Activated CD4-positive, alpha-beta T cell treated with anti-CD3 and anti-CD28 coated beads, Interleukin-2, amount 50 U/mL, for 4 hours (primary cell): ENCODE results near the gene ERCC8.
"Not testable (repeated sequence)": the region's sequence is repeated elsewhere in the genome, so short reads cannot be mapped to it uniquely, and the experiment has no call there.

Experiments
- DNase-seq, 2 experiments: peaks; one replicate each; pipeline ENCODE4 v3.0.0-alpha.2; 2020

The ERCC8 gene, protein sequence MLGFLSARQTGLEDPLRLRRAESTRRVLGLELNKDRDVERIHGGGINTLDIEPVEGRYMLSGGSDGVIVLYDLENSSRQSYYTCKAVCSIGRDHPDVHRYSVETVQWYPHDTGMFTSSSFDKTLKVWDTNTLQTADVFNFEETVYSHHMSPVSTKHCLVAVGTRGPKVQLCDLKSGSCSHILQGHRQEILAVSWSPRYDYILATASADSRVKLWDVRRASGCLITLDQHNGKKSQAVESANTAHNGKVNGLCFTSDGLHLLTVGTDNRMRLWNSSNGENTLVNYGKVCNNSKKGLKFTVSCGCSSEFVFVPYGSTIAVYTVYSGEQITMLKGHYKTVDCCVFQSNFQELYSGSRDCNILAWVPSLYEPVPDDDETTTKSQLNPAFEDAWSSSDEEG

DNA sequence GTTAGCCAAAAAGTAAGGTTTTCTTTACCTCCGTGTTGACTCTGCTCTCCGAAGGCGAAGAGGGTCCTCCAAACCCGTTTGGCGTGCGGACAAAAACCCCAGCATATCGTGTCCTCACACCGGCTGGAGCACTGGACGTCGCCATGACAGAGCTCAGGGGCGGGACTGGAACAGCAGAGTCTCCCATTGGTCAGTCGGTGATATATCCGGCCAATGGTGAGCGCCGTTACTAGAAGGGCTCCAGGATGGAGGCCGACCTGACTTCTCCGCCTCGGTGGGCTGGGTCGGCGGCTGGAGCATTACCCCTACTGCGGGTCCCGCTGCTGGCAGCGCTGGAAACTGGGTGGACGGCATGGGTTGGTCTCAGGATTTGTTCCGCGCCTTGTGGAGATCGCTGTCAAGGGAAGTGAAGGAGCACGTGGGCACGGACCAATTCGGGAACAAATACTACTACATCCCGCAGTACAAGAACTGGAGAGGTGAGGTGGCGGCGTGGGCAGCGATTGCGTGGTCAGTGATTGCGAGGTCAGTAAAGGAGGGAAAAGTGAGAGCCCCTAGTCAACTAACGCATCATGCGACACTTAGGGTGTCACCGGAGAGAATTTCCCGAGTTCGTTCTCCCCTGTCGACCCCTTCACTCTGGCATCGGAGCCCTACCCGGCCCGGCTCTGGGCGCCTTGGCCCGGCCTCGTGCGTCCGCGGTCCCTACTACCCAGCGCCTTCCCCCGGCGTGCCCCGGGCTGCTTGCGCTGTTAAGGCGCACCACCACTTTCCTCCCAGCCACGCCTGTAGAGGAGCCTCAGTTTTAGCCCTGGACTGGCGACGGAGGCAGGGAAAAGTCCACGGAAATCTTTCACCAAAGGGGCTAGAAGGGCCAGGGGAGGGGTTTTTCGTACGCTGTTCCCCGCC is at the start of gene ERCC8, which contains the start of gene NDUFAF2:
Gene ERCC8 (minus strand): TSS at position 167 of the 909 bp plus-strand sequence. CDS start 62 bp downstream, at position 105.
Gene NDUFAF2 (plus strand): TSS at position 302 of the 909 bp plus-strand sequence. CDS start 51 bp downstream, at position 353.
- peak; percentile 83 to 85 for DNase-seq

GRCh38 chr5:60993875-60994571 is 49.2 kb upstream of the ERCC8 start:
- no peak for DNase-seq

DNA sequence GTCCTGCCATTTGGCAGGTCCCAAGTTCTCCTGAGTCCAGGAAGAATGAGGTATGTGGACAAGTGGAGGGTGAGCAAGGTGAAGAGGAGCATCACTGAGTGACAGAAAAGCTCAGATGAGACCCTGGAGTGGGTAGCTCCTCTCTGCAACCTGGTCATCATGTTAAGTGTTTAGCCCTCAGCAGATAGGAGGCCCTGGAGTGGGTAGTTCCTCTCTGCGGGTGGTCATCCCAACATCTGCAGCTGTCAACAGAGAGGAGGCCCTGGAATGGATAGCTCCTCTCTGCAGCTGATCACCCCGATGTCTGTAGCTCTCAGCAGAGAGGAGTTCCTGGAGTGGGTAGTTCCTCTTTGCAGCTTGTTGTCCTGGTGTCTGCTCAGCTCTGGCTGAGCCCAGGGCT is 48.6 kb upstream of the ERCC8 start:
- no peak for DNase-seq

DNA sequence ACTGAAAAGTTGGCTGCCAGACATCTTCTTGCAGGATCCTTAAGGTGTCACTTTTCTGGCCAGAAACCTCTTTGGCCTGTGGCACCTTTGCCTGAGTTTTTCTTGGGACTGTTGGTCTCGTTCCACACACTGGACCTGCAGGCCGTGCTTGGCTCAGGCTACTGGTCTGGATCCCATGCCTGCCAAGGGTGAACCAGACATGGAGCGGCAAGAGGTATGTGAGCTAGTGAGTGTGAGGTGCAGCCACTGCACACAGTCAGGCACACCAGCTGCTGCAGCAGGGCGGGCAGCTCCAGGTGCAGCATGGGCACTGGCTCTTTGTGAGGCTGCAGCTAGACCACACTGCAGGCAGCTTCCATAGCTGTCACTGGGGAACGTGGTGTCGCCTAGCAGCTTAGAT is 48.0 kb upstream of the ERCC8 start:
- no peak for DNase-seq

- no peak for DNase-seq
These were observed 44.9 kb upstream of the ERCC8 start for GRCh38 chr5:60989790-60990189.

DNA sequence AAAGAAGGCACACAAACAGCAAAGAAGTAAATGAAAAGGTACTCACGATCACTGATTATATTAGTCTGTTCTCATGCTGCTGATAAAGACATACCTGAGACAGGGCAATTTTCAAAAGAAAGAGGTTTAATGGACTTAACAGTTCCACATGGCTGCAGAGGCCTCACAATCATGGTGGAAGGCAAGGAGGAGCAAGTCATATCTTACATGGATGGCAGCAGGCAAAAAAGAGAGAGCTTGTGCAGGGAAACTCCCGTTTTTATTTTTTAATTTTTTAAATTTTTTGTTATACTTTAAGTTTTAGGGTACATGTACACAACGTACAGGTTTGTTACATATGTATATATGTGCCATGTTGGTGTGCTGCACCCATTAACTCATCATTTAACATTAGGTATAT is 37.3 kb upstream of the ERCC8 start:
- not testable (repeated sequence) for DNase-seq

DNA sequence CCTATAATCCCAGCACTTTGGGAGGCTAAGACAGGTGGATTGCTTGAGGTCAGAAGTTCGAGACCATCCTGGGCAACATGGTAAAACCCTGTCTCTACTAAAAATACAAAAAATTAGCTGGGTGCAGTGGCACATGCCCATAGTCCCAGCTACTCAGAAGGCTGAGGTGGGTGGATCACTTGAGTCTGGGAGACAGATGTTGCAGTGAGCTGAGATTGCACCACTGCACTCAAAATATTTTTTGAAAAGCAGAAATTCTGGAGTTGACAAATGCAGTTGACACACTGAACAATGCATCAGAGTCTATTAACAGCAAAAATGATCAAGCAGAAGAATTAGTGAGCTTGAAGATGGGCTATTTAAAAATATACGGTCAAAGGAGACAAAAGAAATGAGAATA is 35.6 kb upstream of the ERCC8 start:
- no peak for DNase-seq

DNA sequence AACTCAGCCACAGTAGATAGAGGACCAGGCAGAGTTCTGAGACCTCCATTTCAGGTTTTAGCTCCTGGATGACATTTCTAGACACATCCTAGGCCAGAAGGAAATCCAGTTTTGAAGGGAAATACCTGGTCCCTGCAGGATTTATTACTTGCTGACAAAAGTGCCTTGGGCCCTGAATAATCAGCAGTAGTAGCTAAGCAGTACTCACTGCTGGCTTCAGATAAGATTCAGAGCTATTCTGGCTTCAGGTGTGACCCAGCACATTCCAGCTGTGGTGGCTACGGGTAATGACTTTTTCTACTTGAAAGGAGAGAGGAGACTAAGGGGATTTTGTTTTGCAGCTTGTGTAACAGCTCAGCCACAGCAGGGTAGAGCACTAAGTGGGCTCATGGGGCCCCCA is 34.1 kb upstream of the ERCC8 start:
- DNase-seq = no peak

DNA sequence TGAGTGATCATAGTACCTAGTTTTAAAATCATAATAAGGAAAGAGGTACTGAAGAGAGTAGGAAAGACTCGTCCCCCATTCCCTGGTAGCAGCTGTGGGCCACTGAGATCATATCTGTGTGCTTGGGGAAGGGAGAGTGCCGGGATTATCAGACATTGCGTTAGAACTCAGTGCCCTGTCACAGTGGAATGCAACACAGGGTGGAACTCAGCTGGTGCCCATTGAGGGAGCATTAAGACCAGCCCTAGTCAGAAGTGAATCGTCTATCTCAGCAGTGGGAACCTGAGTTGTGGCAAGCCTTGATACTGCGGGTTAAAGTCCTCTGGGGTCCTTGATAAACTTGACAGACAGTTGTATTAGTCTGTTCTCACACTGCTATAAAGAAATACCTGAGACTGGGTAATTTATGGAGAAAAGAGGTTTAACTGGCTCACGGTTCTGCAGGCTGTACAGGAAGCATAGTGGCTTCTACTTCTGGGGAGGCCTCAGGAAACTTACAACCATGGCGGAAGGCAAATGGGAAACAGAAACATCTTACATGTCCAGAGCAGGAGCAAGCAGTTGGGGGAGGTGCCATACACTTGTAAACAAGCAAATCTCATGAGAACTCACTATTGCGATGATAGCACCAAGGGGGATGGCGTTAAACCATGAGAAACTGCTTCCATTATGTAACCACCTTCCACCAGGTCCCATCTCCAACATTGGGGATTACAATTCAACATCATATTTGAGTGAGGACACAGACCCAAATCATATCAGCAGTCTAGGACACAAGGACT is 33.3 kb upstream of the ERCC8 start:
- no peak for DNase-seq

- DNase-seq = peak; percentile 7 to 9
These were observed 27.4 kb upstream of the ERCC8 start for GRCh38 chr5:60972231-60972630.

DNA sequence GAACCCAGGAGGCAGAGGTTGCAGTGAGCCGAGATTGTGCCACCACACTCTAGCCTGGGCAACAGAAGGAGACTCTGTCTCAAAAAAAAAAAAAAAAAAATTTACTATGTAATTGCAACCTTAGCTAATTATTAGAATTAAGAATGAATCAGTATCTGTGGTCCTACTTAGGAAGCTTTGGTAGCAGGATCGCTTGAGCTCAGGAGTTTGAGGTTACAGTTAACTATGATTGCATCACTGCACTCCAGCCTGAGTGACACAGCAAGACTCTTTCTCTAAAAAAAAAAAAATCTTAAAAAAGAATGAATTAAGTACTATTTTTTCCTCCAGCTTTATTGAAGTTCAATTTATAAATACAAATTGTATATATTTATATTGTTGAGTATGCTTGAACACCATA is 16.8 kb upstream of the ERCC8 start:
- no peak for DNase-seq

DNA sequence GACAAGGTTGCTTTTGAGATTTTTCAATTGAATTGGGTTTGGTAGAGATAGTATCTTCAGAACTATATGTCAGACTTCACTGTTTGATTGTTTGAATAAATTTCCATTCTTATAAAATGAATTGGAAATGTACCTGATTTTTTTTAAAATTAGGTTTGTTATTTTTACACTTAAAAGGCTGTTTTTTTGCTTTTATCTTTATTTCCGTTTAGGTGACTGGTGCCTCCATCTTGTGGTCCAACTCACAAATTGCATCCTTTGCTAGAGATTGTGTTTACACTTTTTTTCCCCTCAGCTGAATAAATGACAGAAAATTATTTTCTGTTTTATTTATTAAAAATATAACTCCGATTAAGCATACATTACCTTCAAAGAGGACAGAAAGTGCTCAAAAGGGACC is 15.7 kb upstream of the ERCC8 start:
- peak in 1 of 2 experiments; percentile 2 for DNase-seq

GRCh38 chr5:60959156-60959555 is 14.3 kb upstream of the ERCC8 start:
- DNase-seq = no peak

DNA sequence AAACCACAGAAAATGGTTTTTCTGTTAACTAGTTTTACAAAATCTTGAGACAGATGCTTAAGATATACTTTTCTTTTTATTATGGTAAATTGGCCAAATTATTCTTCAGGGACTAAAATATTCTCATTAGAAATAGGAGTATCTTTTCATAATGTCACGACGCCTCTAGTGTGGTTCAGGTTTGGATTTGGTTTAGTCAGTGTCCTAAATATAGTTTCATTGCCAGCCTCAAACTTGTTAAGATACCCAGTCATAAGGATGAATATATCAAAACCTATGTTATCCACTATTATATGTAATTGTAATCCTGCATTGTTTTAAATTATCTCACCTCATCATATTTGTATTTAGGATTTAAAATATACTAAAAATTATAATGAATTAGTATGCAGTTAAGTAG is 13.8 kb upstream of the ERCC8 start:
- DNase-seq = no peak

GRCh38 chr5:60958088-60958487 is 13.2 kb upstream of the ERCC8 start:
- DNase-seq = no peak

GRCh38 chr5:60955239-60955638 is 10.4 kb upstream of the ERCC8 start:
- no peak for DNase-seq

- no peak for DNase-seq
These were observed 3.9 kb upstream of the ERCC8 start for GRCh38 chr5:60948738-60949137.

DNA sequence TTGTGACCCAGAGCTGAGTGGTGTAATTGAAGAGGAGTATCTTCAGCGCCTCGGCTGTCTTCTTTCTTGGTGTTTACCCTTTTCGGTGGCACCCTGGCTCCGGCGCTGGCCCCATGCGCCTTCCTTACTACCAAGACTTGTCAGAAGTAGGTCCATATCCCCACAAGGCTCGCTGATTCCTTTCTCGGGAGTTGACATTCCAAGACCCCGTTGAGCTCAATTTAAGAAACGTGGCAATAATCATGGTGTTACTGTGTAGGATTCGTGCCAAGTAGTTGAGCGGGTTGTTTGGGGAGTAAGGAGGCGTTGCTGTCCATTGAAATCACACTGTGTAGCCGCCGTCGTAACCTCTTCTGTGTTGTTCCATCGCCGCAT is 930 bp upstream of the ERCC8 start:
- DNase-seq = no peak

DNA sequence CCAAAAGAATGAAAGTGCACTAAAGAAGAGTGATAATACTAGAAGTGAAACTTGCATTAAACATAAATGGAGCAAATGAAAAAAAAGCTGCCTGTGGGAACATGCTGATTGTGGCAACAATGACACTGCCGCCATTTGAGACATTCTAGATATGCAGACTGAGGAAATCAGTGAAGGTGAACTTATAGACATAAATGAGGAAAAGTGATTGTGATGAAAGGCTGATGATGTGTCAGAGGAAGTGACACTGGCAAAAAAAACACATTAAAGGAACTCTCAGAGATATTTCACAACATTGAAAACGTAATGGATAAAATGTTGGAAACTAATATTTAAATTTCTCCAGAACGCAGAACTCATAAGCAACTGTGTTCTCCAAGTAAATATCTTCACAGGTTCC is 1.2 kb downstream of the ERCC8 start:
- no peak for DNase-seq

DNA sequence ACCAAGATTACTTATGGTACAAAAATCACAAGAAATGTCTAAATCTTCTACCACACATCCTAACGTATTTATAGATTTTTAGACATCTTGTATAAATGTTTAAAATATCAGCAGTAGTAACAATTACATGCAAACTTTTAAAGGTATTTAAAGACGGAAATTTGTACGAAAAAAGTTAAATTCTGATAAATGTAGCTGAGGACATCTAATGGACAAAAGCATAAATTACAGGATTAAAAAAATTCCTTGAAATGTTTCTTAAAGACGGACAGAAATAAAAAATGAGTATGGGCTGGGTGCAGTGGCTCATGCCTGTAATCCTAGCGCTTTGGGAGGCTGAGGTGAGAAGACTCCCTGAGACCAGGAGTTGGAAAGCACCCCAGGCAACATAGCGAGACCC is 15.8 kb downstream of the ERCC8 start:
- DNase-seq = no peak

GRCh38 chr5:60927450-60927849 is 17.4 kb downstream of the ERCC8 start:
- no peak for DNase-seq

DNA sequence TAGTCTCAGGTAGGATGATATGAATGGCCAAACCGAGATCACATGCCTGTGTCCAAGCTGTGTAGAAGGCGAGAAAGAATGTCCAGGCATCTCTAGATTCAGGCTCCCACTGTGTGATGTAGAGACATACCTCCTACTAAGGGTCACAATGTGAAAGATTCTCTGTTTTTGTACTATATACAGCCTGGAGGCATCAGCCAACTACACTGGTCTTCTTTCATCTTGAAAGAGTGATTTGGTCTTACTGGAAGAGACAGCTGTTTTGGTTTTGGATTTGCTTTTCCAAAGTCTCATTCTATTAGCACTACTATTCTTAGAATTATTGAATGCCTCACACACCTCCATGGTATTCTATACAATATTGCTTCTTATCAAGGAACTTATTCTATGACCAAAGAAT is 26.4 kb downstream of the ERCC8 start:
- DNase-seq = no peak
